ENCODE results near the gene NOTCH2.
"Not testable (repeated sequence)": the region's sequence is repeated elsewhere in the genome, so short reads cannot be mapped to it uniquely, and the experiment has no call there.

NOTCH2 gene

DNA sequence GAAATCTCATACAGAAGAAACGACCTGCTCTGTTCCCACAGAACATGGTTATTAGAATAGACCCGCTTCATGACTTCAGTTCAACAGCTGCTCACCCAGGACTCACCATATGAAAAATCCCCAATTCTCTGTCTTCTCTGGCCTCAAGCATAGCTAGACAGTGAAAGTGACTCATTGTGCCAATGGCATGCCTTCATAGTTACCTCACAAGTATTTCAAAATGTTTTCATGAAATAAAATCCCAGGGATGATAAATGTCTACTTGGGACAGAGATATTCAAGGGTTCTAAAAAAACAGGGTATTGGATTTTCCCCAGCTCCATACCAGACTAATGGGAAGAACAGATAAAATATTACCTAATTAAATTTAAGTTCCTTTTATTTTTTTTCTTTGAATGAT is 82.3 kb downstream of the NOTCH2 start:
- no peak overlapping the region for H3K4me3 ChIP-seq (ENCODE audit: low read depth, low read length)
- no peaks in the 10 kb centered on the region for H3K9me3 ChIP-seq (ENCODE audit: control insufficient read depth, insufficient read depth, low read length)
- no peaks in the 10 kb centered on the region for H3K27me3 ChIP-seq (ENCODE audit: control insufficient read depth, insufficient read depth, low read length)
- H3K27ac ChIP-seq (ENCODE audit: low read depth, low read length) = no peak overlapping the region
- H3K36me3 ChIP-seq (ENCODE audit: control insufficient read depth, insufficient read depth, low read length) = peaks cover 7% of the 10 kb centered on the region; the same call in 1 of the 2 replicates
- H3K4me1 ChIP-seq (ENCODE audit: control insufficient read depth, insufficient read depth, low read length) = no peaks in the 10 kb centered on the region
- H3K9ac ChIP-seq (ENCODE audit: low read depth, low read length) = no peak overlapping the region

DNA sequence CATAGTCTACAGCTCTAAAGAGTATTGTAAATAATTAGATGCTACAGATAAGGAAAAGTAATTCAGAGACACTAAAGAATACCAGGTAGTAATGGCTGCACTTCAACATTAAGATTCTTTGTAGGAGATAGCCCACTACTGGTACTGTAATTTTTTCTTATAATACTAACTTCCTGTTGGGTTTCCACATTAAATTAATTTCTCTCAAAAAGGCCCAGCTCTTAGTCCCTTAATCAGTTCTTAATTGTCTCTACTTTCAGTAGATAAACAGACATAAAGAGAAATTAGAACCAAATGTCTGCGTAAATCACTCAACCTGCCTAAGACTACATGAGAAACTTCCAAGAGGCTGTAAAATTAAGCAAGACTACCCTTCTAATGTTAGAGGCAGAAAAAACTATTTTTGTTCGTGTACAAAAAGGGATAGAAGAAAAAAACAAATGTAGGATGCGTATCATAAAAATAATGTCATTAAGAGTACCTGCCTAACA is 83.4 kb downstream of the NOTCH2 start:
- Histone ChIP-seq H3K36me3 (ENCODE audit: control insufficient read depth, insufficient read depth, low read length) (peaks cover 7% of the 10 kb centered on the region; the same call in 1 of the 2 replicates), H3K9me3 (ENCODE audit: control insufficient read depth, insufficient read depth, low read length) (no peaks in the 10 kb centered on the region), H3K9ac (ENCODE audit: low read depth, low read length) (no peak overlapping the region), H3K27ac (ENCODE audit: low read depth, low read length) (no peak overlapping the region), H3K4me1 (ENCODE audit: control insufficient read depth, insufficient read depth, low read length) (no peaks in the 10 kb centered on the region), H3K27me3 (ENCODE audit: control insufficient read depth, insufficient read depth, low read length) (no peaks in the 10 kb centered on the region), H3K4me3 (ENCODE audit: low read depth, low read length) (no peak overlapping the region)

DNA sequence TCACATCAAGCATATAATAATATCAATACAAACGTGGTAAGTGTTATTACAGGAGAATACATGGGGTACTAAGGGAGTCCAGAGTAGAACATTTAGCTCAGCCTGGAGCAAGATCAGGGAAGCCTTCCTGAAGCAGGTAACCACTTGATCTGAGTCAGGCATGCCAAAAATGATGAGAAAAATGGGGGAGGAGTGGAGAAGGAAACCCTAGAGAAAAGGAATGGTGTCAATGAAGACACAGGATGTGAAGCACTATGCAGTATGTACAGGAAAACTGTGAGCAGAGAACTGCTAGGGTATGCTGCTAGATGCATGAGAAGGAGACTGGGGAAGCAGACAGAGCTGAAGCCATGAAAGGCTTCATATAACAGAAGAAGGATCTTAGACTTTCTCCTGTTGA is 84.7 kb downstream of the NOTCH2 start:
- Histone ChIP-seq H3K27ac (ENCODE audit: low read depth, low read length) (no peak overlapping the region), H3K36me3 (ENCODE audit: control insufficient read depth, insufficient read depth, low read length) (peaks cover 7% of the 10 kb centered on the region; the same call in 1 of the 2 replicates), H3K4me1 (ENCODE audit: control insufficient read depth, insufficient read depth, low read length) (no peaks in the 10 kb centered on the region), H3K9ac (ENCODE audit: low read depth, low read length) (no peak overlapping the region), H3K4me3 (ENCODE audit: low read depth, low read length) (no peak overlapping the region), H3K9me3 (ENCODE audit: control insufficient read depth, insufficient read depth, low read length) (no peaks in the 10 kb centered on the region), H3K27me3 (ENCODE audit: control insufficient read depth, insufficient read depth, low read length) (no peaks in the 10 kb centered on the region)

DNA sequence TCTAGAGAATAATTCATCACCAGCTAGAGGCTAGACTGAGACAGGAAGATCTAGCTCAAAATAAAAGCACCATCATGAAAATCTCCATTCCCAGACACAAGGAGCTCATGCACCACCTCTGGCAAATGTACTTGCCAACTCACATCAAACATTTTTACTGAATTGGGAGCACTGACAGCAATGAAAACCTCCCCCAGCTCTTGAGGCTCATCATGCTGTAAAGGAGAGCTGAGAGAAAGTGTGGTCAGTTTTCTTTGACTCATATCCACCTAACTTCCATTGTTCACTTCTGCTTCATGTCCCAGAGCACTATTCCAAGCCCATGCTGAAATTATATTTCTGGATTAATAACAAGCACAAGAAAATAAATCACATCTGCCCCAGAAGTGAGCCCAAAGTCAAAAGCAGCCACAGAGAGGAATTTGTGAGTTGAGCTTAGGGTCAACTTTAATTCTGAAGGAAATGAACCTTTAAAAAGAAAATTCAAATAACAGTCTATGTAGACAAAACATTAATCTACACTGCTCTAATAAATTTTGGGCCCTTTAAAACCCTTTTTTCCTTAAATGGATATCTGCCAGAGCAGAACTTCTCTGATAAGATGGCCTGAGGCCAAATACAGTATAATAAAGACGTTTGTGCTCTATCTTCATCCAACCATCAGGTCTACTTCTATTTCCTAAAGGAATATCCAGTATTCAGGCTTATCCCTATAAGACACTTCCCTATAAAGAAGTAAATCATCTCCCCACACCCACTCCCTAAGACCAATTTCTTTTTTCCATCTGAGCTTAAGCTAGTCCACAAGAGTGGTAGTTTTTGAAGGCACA is 87.3 kb downstream of the NOTCH2 start:
- peaks cover 7% of the 10 kb centered on the region; the same call in 1 of the 2 replicates for H3K36me3 ChIP-seq (ENCODE audit: control insufficient read depth, insufficient read depth, low read length)
- H3K9ac ChIP-seq (ENCODE audit: low read depth, low read length) = no peak overlapping the region
- H3K27ac ChIP-seq (ENCODE audit: low read depth, low read length) = no peak overlapping the region

DNA sequence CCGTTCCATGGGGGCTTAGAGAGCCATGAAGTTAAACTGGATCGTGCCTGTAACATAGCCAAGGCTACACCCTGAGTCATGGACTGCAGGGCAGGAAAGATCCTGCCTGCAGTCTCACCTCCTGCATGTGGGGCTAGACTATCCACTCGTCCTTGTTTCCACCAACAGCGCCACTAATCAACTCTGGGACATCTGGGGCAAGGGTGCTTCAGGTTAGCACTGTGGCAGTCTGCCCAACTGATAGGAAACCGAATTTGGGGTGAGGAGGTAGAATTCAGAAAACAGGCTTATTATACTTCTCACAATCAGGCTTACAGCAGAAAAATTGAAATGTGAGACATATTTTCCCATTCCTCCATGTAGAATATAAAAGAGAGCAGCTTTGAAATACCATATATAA is 88.0 kb downstream of the NOTCH2 start:
- no peak overlapping the region for H3K9ac ChIP-seq (ENCODE audit: low read depth, low read length)
- 0 out of 2 replicates have a peak, but pooled peaks cover 4% of the 10 kb centered on the region for H3K36me3 ChIP-seq (ENCODE audit: control insufficient read depth, insufficient read depth, low read length)
- H3K4me1 ChIP-seq (ENCODE audit: control insufficient read depth, insufficient read depth, low read length) = no peaks in the 10 kb centered on the region
- no peaks in the 10 kb centered on the region for H3K9me3 ChIP-seq (ENCODE audit: control insufficient read depth, insufficient read depth, low read length)
- no peaks in the 10 kb centered on the region for H3K27me3 ChIP-seq (ENCODE audit: control insufficient read depth, insufficient read depth, low read length)
- no peak overlapping the region for H3K4me3 ChIP-seq (ENCODE audit: low read depth, low read length)
- H3K27ac ChIP-seq (ENCODE audit: low read depth, low read length) = no peak overlapping the region

More for the DNA sequence above, 87.3 kb downstream of the NOTCH2 start:
- Histone ChIP-seq H3K4me3 (ENCODE audit: low read depth, low read length) (no peak overlapping the region), H3K4me1 (ENCODE audit: control insufficient read depth, insufficient read depth, low read length) (no peaks in the 10 kb centered on the region), H3K27me3 (ENCODE audit: control insufficient read depth, insufficient read depth, low read length) (no peaks in the 10 kb centered on the region), H3K9me3 (ENCODE audit: control insufficient read depth, insufficient read depth, low read length) (no peaks in the 10 kb centered on the region)

DNA sequence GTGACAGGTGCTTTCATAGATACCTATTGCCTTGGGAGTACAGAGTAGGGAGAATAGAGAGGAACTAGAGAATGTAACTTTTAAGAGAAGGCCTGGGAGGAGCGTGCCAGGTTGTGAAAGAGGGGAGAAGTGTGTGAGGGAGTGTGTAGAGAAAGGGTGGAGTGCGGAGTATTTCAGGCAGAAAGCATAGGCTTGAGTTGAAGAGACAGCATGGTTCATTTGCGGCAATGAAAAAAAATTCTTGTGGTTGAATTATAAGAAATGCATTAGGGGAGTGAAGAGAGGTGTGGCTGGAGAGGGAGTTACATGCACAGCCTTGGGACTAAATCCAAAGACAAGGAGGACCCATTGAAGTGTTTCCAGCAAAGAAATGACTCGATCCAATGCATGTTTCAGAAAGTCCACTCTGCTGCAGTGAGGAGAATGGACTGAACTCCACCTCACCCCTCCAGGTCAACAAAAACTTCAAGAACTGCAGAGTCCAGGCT is 91.4 kb downstream of the NOTCH2 start:
- H3K36me3 ChIP-seq (ENCODE audit: control insufficient read depth, insufficient read depth, low read length) = no peaks in the 10 kb centered on the region
- no peak overlapping the region for H3K9ac ChIP-seq (ENCODE audit: low read depth, low read length)
- no peak overlapping the region for H3K27ac ChIP-seq (ENCODE audit: low read depth, low read length)
- no peak overlapping the region for H3K4me3 ChIP-seq (ENCODE audit: low read depth, low read length)
- no peaks in the 10 kb centered on the region for H3K9me3 ChIP-seq (ENCODE audit: control insufficient read depth, insufficient read depth, low read length)
- no peaks in the 10 kb centered on the region for H3K27me3 ChIP-seq (ENCODE audit: control insufficient read depth, insufficient read depth, low read length)
- no peaks in the 10 kb centered on the region for H3K4me1 ChIP-seq (ENCODE audit: control insufficient read depth, insufficient read depth, low read length)

DNA sequence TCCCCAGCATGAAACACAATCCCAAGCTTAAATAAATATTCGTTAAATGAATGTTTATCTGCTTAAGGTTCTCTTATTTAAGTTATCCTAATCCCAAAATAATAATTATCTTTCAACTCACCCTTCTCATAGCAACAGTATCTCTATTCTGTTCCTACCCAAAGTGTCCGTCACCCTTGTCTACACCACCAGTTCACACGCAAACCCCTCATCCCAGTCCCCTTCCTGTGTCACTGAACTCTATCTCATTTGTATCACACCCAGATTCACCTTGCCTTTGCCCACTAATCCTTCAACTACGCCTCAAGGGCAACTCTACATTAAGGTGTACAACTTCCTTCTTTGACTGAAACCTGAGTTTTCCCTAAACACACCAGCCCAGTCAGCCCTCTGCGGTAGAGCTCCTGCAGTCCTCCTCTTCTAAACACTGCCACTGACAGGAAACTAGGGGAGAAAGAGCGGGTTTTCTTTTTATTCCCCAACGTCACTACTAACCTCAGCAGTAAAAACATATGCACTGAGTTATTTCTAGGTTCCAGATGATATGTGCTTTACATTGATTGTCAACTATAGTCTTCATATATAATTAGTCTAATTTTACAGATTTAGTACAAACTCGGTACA is 92.2 kb downstream of the NOTCH2 start:
- not testable (repeated sequence) for H3K27ac ChIP-seq (ENCODE audit: low read depth, low read length); H3K36me3 ChIP-seq (ENCODE audit: control insufficient read depth, insufficient read depth, low read length); H3K9me3 ChIP-seq (ENCODE audit: control insufficient read depth, insufficient read depth, low read length); H3K4me3 ChIP-seq (ENCODE audit: low read depth, low read length); H3K9ac ChIP-seq (ENCODE audit: low read depth, low read length); H3K4me1 ChIP-seq (ENCODE audit: control insufficient read depth, insufficient read depth, low read length); H3K27me3 ChIP-seq (ENCODE audit: control insufficient read depth, insufficient read depth, low read length)

DNA sequence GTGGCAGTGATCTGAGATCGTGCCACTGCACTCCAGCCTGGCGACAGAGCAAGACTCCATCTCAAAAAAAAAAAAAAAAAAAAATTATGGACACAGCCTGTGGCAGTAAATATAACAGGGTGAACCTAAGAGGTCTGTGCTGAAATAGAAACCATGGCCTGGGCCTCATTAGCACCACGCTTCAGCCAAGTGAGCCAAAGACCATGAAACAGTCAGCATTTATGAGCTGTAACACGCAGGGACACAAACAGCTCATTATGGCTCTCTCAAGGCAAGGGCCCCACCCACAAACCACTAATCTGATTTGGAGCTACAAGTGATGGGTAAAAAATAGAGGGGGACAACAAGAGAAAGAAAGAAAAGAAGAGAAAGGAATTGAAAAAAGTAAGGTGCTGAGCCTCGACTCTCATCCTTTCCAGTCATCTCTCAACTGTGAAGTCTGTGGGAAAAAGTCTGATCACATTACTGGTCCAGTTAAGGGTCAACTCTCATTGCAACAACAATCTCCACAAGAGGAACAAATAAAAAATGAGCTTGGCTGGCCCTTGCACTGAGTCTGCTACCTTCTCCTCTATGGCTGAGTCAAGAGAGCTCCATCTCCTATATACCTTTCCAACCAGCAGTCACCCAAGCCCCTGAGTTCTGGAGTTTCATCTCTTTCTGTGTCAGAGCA is 93.7 kb downstream of the NOTCH2 start:
- not testable (repeated sequence) for H3K4me1 ChIP-seq (ENCODE audit: control insufficient read depth, insufficient read depth, low read length); H3K4me3 ChIP-seq (ENCODE audit: low read depth, low read length); H3K27ac ChIP-seq (ENCODE audit: low read depth, low read length); H3K27me3 ChIP-seq (ENCODE audit: control insufficient read depth, insufficient read depth, low read length); H3K9ac ChIP-seq (ENCODE audit: low read depth, low read length); H3K36me3 ChIP-seq (ENCODE audit: control insufficient read depth, insufficient read depth, low read length); H3K9me3 ChIP-seq (ENCODE audit: control insufficient read depth, insufficient read depth, low read length)

DNA sequence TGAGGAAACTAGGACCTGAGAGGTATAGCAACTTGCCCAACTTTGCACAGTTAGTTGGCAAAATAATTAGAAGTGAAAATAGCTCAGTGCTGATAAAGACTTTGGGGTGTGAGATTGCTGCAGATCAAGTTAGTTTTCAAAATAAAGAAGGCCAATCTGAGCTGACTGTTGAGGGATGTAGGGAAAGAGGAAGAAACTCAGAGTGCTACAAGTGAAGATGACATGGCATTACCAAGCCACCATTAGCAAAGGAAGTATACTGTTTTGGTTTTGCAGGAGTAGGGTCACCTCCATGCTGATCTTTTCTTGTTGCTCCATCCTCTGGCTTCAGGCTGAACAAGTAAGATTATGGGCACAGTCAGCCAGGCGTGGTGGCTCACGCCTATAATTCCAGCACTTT is 94.5 kb downstream of the NOTCH2 start:
- H3K9ac ChIP-seq (ENCODE audit: low read depth, low read length) = no peak overlapping the region
- no peak overlapping the region for H3K27ac ChIP-seq (ENCODE audit: low read depth, low read length)
- no peak overlapping the region for H3K4me3 ChIP-seq (ENCODE audit: low read depth, low read length)
- H3K4me1 ChIP-seq (ENCODE audit: control insufficient read depth, insufficient read depth, low read length) = no peaks in the 10 kb centered on the region
- no peaks in the 10 kb centered on the region for H3K27me3 ChIP-seq (ENCODE audit: control insufficient read depth, insufficient read depth, low read length)
- no peaks in the 10 kb centered on the region for H3K36me3 ChIP-seq (ENCODE audit: control insufficient read depth, insufficient read depth, low read length)
- no peaks in the 10 kb centered on the region for H3K9me3 ChIP-seq (ENCODE audit: control insufficient read depth, insufficient read depth, low read length)

DNA sequence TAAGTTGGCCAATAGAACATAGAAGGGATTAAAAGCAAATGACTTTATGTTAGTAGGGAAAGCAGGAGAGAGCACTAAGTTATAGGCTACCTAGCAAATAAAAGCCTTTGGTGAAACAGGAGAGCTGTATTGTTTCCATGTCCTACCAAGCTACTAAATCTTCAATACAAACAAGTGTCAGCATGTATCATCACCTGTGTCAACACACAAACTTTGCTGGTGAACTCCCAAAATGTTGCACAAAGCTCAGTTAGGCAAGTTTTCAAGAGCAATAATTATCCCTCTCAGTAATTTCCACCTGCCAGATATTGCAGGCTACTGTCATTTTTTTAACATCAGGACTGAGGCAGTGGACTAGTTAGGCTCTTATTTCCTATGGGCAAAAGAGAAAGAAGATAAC is 95.4 kb downstream of the NOTCH2 start:
- no peak overlapping the region for H3K4me3 ChIP-seq (ENCODE audit: low read depth, low read length)
- no peak overlapping the region for H3K9ac ChIP-seq (ENCODE audit: low read depth, low read length)
- no peaks in the 10 kb centered on the region for H3K4me1 ChIP-seq (ENCODE audit: control insufficient read depth, insufficient read depth, low read length)
- no peak overlapping the region for H3K27ac ChIP-seq (ENCODE audit: low read depth, low read length)
- no peaks in the 10 kb centered on the region for H3K9me3 ChIP-seq (ENCODE audit: control insufficient read depth, insufficient read depth, low read length)
- no peaks in the 10 kb centered on the region for H3K27me3 ChIP-seq (ENCODE audit: control insufficient read depth, insufficient read depth, low read length)
- no peaks in the 10 kb centered on the region; the same call in 1 of the 2 replicates for H3K36me3 ChIP-seq (ENCODE audit: control insufficient read depth, insufficient read depth, low read length)

Data from HUES48 (cell line).